ENCODE data around the gene STON2. TPM values are rescaled to one million over a fixed set of nuclear protein-coding genes. Genes with fewer than 3 reads are reported as not detected.

The STON2 gene
- total RNA-seq, 2 experiments from 2014 or later, result not detected

DNA sequence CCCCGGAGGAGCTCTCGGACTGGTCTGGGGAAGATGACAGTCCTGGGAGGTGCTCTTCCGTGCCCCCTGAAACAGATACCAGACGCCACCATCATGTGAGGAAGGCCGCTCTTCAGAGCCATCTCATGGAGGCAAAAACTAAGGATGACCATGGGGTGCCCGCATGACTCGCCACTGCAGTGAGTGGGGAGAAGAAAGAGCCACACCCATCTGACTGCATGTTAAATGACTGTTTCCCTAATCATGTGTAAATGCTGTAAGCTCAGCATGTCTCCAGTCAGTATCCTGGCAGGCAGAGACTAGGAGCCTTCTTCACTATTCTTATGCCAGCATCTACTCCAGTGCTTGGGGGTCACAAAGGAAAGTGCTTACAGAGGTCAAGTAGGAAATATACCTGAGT is 4.0 kb downstream of the STON2 start:
- intact Hi-C loops (cut with DNase I, micrococcal nuclease), result no loop called here
- H3K27me3 Mint-ChIP-seq, result no peaks in the 10 kb centered on the region
- ChIA-PET POLR2A (no interaction called here), CTCF (no interaction called here)
- H3K4me3 Mint-ChIP-seq, result no peak overlapping the region
- H3K36me3 Mint-ChIP-seq (ENCODE audit: low read depth), result no peaks in the 10 kb centered on the region
- no peaks in the 10 kb centered on the region for H3K4me1 Mint-ChIP-seq (ENCODE audit: low read depth)
- H3K36me3 ChIP-seq (ENCODE audit: insufficient read depth, low read length), result no peaks in the 10 kb centered on the region
- no peak overlapping the region for H3K27ac Mint-ChIP-seq
- peaks cover 0 to 3% of the 10 kb centered on the region in 2 experiments for H3K9me3 ChIP-seq (ENCODE audit: control insufficient read depth in 1 of 2, insufficient read depth in 1 of 2, low read length in 2 of 2)
- DNase-seq (peak in 1 of 14 experiments; percentile 33), ATAC-seq (ENCODE audit: poor library complexity) (no peak)
- no peak overlapping the region for H3K4me3 ChIP-seq (ENCODE audit: low read length)
- peaks cover 0 to 3% of the 10 kb centered on the region in 2 experiments for H3K27me3 ChIP-seq (ENCODE audit: control insufficient read depth in 1 of 2, insufficient read depth in 2 of 2, low read length in 2 of 2)
- TF ChIP-seq CTCF (IDR thresholded peaks at IDR 0.05), result no peak
- H3K9me3 Mint-ChIP-seq, result no peaks in the 10 kb centered on the region
- H3K4me1 ChIP-seq (ENCODE audit: insufficient read depth, low read length), result no peaks in the 10 kb centered on the region
- no peak overlapping the region for H3K27ac ChIP-seq (ENCODE audit: low read depth in 1 of 2, low read length in 2 of 2)

DNA sequence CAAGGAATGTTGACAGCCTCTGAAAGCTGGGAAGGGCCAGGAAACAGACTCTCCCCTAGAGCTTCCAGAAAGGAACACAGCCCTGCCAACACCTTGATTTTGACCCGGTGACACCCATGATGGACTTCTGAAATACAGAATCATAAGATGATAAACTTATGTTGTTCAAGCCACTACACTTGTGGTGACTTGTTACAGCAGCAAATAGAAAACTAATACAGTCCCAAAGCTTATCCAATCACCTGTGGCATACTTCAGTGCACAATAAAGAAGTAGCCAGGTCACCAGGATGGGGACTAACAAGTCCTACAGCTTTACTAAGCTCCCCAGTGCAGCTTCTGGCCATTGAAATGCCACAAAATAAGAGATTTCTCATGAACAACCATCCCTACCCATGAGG is 5.4 kb downstream of the STON2 start:
- intact Hi-C loops (cut with DNase I, micrococcal nuclease), result no loop called here
- H3K4me1 Mint-ChIP-seq (ENCODE audit: low read depth), result no peaks in the 10 kb centered on the region
- Histone ChIP-seq H3K4me3 (ENCODE audit: low read length) (no peak overlapping the region), H3K36me3 (ENCODE audit: insufficient read depth, low read length) (no peaks in the 10 kb centered on the region), H3K27ac (ENCODE audit: low read depth in 1 of 2, low read length in 2 of 2) (no peak overlapping the region), H3K27me3 (ENCODE audit: control insufficient read depth in 1 of 2, insufficient read depth in 2 of 2, low read length in 2 of 2) (peaks cover 0 to 3% of the 10 kb centered on the region in 2 experiments), H3K4me1 (ENCODE audit: insufficient read depth, low read length) (no peaks in the 10 kb centered on the region), H3K9me3 (ENCODE audit: control insufficient read depth in 1 of 2, insufficient read depth in 1 of 2, low read length in 2 of 2) (peaks cover 0 to 3% of the 10 kb centered on the region in 2 experiments)
- ATAC-seq (ENCODE audit: poor library complexity) (no peak), DNase-seq (no peak)
- H3K36me3 Mint-ChIP-seq (ENCODE audit: low read depth), result no peaks in the 10 kb centered on the region
- no peak overlapping the region for H3K4me3 Mint-ChIP-seq
- POLR2A ChIA-PET, result no interaction called here
- no peak overlapping the region for H3K27ac Mint-ChIP-seq
- H3K27me3 Mint-ChIP-seq, result no peaks in the 10 kb centered on the region
- no peaks in the 10 kb centered on the region for H3K9me3 Mint-ChIP-seq
- CTCF ChIA-PET, result no interaction called here
- no peak for TF ChIP-seq CTCF (IDR thresholded peaks at IDR 0.05)

DNA sequence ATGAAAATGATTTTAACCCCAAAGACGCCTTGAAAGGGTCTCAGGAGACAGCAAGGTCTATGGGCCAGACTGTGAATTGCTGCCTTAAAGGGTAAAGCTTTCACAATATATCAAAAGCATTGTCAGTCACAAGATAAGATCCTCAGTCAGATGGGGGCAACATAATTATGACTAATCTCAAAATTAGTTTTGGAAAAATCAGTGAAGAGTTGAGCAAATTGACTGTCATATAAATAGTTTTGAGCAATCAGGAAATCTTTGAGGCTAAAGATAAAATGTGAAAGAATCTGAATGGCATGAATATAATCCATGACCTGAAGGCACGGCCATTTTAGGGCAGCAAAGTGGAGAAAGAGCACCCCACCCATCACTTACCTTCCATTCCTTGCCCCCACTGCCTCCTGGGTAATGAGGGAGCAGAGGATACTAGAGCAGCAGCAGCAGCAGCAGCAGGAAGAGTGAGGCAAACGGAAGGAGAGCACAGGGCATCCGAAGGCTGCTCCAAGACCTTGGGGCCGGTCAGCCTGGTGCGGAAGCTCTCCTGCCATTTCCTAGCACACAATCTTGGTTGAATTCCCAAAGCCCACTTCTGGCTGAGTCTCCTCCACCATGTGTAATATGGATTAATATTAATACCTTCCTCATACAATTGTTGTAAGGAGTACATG is 7.0 kb downstream of the STON2 start:
- Mint-ChIP-seq H3K27me3 (no peaks in the 10 kb centered on the region), H3K4me1 (ENCODE audit: low read depth) (no peaks in the 10 kb centered on the region), H3K27ac (no peak overlapping the region), H3K9me3 (no peaks in the 10 kb centered on the region), H3K36me3 (ENCODE audit: low read depth) (no peaks in the 10 kb centered on the region), H3K4me3 (no peak overlapping the region)
- ChIA-PET POLR2A (no interaction called here), CTCF (no interaction called here)
- Histone ChIP-seq H3K27ac (ENCODE audit: low read depth in 1 of 2, low read length in 2 of 2) (no peak overlapping the region), H3K9me3 (ENCODE audit: control insufficient read depth in 1 of 2, insufficient read depth in 1 of 2, low read length in 2 of 2) (peaks cover 0 to 3% of the 10 kb centered on the region in 2 experiments), H3K27me3 (ENCODE audit: control insufficient read depth in 1 of 2, insufficient read depth in 2 of 2, low read length in 2 of 2) (peaks cover 0 to 3% of the 10 kb centered on the region in 2 experiments), H3K4me1 (ENCODE audit: insufficient read depth, low read length) (no peaks in the 10 kb centered on the region), H3K4me3 (ENCODE audit: low read length) (no peak overlapping the region), H3K36me3 (ENCODE audit: insufficient read depth, low read length) (no peaks in the 10 kb centered on the region)
- DNase-seq (no peak), ATAC-seq (ENCODE audit: poor library complexity) (no peak)
- intact Hi-C loops (cut with DNase I, micrococcal nuclease), result no loop called here
- TF ChIP-seq CTCF (IDR thresholded peaks at IDR 0.05), result no peak
